GM13977 (cell line): ENCODE measurements around the gene PGAP6.
"Not testable (repeated sequence)": the region's sequence is repeated elsewhere in the genome, so short reads cannot be mapped to it uniquely, and the experiment has no call there.

ENCODE experiments used
- DNase-seq: peaks from one replicate; pipeline ENCODE4 v3.0.0; 2012; ENCODE audit warnings: low spot score
- in situ Hi-C: fragments of 300-500 bp; cut with MboI; formaldehyde crosslinking; loops from one replicate; pipeline ENCODE4 v1.12.0; 2022; ENCODE audit warnings: low sequenced_read_pairs, low pct_unique_long_range_greater_than_20kb, mixed read lengths, inconsistent platforms; ENCODE audit not compliant: unreplicated experiment
- TF ChIP-seq, protein P1 (sequence below): IDR thresholded peaks from 2 replicates; pipeline ENCODE4 v1.5.1; 2012; ENCODE audit warnings: mild to moderate bottlenecking, control low read depth; ENCODE audit not compliant: insufficient read depth; ENCODE audit errors: extremely low read depth, missing control alignments

Gene PGAP6

DNA sequence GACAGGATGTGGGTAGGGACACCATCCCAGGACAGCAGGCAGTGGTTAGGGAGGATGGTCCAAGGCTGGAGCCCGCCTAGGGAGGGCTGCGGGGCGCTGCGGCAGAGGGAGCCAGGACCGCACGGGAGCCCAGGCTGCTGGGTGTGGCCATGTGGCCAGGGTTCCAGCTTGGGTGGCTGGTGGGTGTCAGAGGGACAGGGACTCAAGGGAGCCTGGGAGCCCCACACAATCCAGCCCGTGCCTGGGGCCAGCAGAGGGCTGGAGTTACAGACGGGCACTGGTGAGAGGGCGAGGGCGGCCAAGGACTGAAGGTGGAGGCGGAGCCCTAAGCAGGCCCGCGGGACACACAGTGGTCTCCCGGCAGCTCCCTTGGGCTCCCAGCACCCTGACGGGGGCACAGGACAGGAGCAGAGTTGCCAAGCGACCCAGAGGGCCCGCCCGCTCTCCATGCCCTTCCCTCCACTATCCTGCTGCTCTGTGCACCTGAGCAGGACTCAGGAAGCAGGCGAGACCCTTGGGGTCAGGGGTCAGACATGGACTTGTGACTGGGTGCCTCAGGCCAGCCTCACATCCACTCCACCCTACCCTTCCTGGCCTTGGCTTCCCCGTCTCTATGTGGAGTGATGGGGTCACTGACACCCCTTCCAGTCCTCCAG is 18.5 kb downstream of the PGAP6 start:
- TF ChIP-seq, protein P1, sequence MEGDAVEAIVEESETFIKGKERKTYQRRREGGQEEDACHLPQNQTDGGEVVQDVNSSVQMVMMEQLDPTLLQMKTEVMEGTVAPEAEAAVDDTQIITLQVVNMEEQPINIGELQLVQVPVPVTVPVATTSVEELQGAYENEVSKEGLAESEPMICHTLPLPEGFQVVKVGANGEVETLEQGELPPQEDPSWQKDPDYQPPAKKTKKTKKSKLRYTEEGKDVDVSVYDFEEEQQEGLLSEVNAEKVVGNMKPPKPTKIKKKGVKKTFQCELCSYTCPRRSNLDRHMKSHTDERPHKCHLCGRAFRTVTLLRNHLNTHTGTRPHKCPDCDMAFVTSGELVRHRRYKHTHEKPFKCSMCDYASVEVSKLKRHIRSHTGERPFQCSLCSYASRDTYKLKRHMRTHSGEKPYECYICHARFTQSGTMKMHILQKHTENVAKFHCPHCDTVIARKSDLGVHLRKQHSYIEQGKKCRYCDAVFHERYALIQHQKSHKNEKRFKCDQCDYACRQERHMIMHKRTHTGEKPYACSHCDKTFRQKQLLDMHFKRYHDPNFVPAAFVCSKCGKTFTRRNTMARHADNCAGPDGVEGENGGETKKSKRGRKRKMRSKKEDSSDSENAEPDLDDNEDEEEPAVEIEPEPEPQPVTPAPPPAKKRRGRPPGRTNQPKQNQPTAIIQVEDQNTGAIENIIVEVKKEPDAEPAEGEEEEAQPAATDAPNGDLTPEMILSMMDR: no peak
- in situ Hi-C loops: no loop called here
- DNase-seq: no peak

DNA sequence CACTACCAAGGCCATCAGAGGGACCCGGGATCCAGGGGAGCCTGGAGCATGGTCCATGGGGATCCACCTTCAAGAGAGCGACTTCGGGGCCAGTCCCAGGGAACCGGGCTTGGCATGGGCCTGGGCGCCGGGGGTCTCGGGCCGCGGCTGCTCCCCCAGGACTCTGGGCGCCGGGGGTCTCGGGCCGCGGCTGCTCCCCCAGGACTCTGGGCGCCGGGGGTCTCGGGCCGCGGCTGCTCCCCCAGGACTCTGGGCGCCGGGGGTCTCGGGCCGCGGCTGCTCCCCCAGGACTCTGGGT is 19.1 kb downstream of the PGAP6 start:
- DNase-seq, in situ Hi-C loops: not testable (repeated sequence)

DNA sequence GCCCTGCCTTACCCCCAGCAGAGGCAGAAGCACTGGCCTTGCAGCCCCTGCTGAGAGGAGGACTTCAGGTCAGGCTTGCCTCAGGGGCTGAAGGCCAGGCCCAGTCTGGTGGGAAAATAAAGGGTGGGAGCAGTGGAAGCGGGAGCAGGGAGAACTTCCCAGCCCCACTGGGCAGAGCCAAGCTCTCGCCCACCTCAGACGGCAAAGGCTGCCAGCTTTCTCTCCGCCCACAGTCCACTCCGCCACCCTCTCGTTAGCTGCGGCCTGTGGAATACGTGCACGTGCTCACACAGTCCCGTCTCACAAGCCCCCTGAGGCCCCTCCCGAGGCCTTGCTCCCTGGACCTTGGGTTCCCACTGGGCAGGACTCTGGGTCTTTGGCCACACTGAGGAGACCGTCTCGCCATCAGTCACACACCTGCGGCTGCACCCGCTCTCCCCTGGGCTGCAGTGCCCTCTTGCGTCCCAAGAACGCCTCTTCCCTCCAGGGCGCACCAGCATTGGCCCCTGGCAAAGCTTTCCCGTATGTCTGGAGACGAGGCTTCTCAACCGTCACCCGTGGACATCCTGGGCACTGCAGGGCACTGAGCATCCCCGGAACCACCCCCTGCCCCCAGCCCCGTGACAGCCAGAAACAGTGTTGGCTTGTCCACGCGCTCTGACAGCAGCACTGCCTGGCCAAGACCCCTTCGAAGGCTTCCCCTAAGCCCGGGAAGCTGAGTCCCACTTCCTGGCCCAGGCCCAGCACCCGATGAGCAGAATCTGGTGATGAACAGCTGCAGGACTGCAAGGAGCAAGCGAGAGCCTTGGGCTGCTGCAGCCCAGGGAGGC is 19.7 kb downstream of the PGAP6 start:
- TF ChIP-seq, protein P1: peak; percentile 96
- in situ Hi-C loops: no loop called here
- DNase-seq: peak; percentile 96

DNA sequence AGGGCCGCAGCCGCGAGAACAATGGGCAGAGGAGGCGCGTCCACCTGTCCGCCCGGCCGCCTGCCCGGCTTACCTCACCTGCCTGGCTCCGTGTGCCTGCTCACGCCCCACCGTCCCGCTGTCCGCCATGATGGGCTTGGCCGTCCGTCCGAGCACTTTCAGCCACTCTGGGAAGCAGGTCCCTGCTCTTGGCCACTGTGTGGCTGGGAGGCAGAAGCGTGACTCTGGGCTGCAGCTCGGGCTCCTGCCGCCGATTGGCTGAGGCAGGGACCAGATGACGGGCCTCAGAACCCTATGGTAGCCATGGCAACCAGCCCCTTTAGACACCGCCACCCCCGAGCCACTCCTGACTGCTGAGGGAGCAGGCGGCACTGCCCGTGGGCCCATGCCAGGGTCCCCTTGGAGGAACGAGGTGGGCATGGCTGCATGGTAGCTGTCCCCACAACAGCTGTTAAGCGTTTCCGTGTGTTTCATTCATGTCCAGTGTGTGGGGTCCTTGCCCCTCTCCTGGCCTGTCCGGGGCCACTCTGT is 20.4 kb downstream of the PGAP6 start:
- TF ChIP-seq, protein P1: no peak
- no peak for DNase-seq
- in situ Hi-C loops: no loop called here

DNA sequence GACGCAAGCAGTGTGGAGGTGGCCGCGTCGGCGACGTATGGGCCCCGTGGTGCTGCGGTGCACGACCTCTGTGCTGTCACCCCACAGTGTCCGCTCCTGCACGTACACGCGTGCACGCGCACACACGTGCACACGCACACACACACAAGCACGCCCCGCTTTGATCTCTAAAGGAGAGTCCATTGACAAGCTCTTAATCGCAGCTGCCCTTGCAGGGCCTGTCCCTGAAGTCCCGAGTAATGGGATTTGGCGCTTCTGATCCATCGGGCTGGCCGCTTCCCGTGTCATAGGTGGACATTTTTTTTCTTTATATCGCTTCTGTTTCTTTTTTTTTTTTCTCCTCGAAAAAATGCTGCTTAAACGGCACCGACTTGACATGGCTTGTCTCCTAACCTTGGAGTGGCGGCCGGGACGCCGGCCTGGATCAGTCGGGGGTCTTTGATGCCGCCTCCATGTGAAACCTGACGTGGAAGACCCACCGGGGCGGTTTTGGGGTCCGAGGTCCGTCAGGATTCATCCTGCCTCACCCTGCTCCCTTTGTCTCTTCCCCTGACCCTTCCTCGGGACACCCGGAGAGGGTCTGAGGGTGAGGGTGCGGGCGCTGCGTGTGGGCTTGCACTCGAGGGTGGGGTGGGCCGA is 21.0 kb downstream of the PGAP6 start:
- TF ChIP-seq, protein P1: no peak
- DNase-seq: no peak
- in situ Hi-C loops: no loop called here

DNA sequence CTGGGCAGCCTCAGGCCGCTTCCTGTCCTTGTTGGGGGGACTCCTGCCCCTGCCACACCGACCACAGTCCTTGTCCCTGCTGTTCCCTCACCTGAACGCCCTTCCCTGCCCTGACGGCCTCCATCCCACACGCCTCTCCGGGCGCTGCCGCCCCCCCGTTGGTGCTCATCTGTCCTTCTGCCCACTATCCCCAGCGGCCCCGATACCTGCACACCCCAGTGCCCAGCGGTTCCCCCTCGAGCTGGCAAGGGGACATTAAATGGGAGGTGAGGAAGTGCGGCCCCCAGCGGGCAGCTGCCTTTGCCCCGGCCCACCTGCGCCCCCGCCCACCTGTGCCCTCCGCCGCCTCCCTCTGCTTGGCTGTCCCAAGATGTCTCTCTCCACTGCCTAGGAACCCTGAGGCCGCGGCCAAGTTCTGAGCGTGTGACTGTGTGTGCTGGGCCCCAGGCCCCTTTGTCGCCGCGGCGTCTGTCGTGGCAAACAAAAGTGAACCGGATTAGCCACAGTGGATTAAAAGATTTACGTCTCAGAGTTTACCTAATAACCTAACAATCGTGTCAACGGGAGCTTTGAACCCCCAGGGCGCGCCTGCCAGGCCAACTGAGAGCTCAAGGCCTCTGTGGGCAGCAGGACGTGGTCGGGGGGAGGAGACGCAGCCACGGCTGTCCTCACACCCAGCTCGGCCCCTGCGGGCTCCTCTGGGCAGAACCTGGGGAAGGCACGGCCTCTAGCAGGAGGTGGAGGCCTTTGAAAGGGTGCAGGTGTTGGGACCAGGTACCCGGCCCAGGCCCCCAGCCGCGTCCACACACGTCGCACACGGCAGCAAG is 21.7 kb downstream of the PGAP6 start:
- TF ChIP-seq, protein P1: no peak
- in situ Hi-C loops: no loop called here
- no peak for DNase-seq
